ENCODE data around the gene TPCN2. TPM values are rescaled to one million over a fixed set of nuclear protein-coding genes. Genes with fewer than 3 reads are reported as not detected.
A peak's percentile ranks its signal among the peaks of the same experiment; 100 is the strongest.
"Not testable (repeated sequence)": the region's sequence is repeated elsewhere in the genome, so short reads cannot be mapped to it uniquely, and the experiment has no call there.

The TPCN2 gene
- total and polyA plus RNA-seq, 4 donors, result 8.7 to 25.9 (median 15.3) TPM

DNA sequence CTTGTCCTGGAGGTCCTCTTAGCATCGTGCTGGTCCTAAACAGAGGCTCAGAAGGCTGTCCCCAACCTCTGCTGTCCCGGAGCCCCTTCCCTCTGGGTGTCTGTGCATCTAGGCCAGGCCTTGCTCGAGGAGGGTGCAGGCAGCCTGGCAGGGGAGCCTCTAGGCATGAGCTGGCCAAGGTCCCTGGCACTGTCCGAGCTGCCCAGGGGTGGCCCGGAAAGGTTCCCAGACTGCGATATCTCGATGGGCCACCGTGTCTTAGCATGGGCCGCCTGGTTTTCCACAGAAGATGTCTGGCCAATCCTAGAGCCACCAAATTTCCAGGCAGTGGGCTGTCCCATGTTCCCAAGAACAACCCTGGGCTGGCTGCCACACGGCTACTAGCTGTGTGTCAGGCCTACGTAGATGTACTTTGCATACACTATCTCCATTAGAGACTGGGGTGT is 82.4 kb downstream of the TPCN2 start:
- Histone ChIP-seq H3K9me3 (ENCODE audit: control insufficient read depth, insufficient read depth, low read length) (peaks cover 4% of the 10 kb centered on the region), H3K36me3 (ENCODE audit: control insufficient read depth, insufficient read depth, low read length) (no peaks in the 10 kb centered on the region), H3K27me3 (ENCODE audit: control insufficient read depth, insufficient read depth, low read length) (no peaks in the 10 kb centered on the region), H3K4me3 (ENCODE audit: low read depth, low read length) (no peak overlapping the region), H3K27ac (ENCODE audit: low read depth, low read length) (no peak overlapping the region), H3K4me1 (ENCODE audit: control insufficient read depth, insufficient read depth, low read length) (peaks cover 30% of the 10 kb centered on the region)
- DNase-seq (ENCODE audit: low read depth in 4 of 6, low spot score in 6 of 6), result no peak
- WGBS (ENCODE audit: insufficient coverage), result 80% methylated on average over 9 of the region's 11 CpGs

DNA sequence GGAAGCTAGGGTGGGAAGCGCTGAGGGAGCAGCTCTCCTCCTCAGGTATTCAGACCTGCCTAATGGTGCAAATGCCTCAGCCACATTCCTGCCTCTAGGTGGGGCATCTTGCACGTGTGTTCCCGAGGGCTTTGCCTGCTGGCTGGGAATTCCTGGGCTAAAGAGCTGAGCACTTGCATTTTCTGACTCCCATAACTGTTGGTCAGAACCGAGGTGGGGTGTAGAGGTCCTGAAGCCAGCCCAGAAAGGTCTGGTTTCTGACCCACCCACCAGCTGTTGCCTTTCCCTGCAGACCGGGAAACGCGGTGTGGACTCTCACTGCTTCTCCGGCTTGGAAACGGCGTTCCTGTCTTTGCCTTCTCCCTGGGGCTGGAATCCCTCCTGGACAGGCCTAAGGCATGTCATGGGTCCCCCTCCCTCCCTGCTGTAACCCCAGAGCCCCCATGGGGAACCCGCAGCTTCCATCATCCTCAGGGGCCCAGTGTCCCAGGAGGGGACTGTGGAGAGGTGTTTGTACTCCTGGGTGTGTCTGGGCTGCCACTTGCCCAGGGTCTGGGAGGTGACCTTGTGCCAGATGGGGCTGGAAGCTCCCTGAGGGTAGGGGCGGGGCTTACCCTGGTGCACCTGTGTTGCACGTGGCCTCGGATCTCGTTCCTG is 83.0 kb downstream of the TPCN2 start:
- Histone ChIP-seq H3K9me3 (ENCODE audit: control insufficient read depth, insufficient read depth, low read length) (peaks cover 4% of the 10 kb centered on the region), H3K27ac (ENCODE audit: low read depth, low read length) (no peak overlapping the region), H3K27me3 (ENCODE audit: control insufficient read depth, insufficient read depth, low read length) (no peaks in the 10 kb centered on the region), H3K4me3 (ENCODE audit: low read depth, low read length) (no peak overlapping the region), H3K36me3 (ENCODE audit: control insufficient read depth, insufficient read depth, low read length) (peaks cover 5% of the 10 kb centered on the region), H3K4me1 (ENCODE audit: control insufficient read depth, insufficient read depth, low read length) (peaks cover 24% of the 10 kb centered on the region)
- WGBS (ENCODE audit: insufficient coverage), result 44% methylated on average over 15 of the region's 15 CpGs
- DNase-seq (ENCODE audit: low read depth in 4 of 6, low spot score in 6 of 6), result peak in 3 of 6 donors; percentile 22 to 80 (median 66)

- no peak for DNase-seq (ENCODE audit: low read depth in 4 of 6, low spot score in 6 of 6)
Measured at GRCh38 chr11:69132301-69132670, 83.6 kb downstream of the TPCN2 start.

DNA sequence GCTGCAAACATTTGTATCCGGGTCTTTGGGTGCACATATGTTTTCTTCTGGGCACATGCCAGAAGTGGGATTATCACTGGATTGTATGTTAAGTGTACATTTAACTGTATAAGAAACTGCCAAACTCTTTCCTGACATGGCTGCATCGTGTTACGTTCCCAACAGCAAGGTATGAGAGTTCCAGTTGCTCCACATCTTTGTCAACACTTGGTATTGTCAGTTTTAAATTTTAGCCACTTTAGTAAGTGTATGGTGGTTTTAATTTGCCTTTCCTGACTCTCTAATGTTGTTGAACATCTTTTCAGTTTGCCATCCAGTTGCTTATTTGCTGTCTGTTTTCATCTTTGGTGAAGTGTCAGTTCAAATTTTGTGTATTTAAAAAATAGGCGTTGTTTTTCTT is 84.5 kb downstream of the TPCN2 start:
- H3K4me3 ChIP-seq (ENCODE audit: low read depth, low read length), result no peak overlapping the region
- peaks cover 5% of the 10 kb centered on the region for H3K36me3 ChIP-seq (ENCODE audit: control insufficient read depth, insufficient read depth, low read length)
- no peak for DNase-seq (ENCODE audit: low read depth in 4 of 6, low spot score in 6 of 6)
- peaks cover 4% of the 10 kb centered on the region for H3K9me3 ChIP-seq (ENCODE audit: control insufficient read depth, insufficient read depth, low read length)
- H3K27me3 ChIP-seq (ENCODE audit: control insufficient read depth, insufficient read depth, low read length), result no peaks in the 10 kb centered on the region
- H3K27ac ChIP-seq (ENCODE audit: low read depth, low read length), result no peak overlapping the region
- 80% methylated on average over 1 of the region's 4 CpGs for WGBS (ENCODE audit: insufficient coverage)
- peaks cover 17% of the 10 kb centered on the region for H3K4me1 ChIP-seq (ENCODE audit: control insufficient read depth, insufficient read depth, low read length)

More at GRCh38 chr11:69132301-69132670, 83.6 kb downstream of the TPCN2 start:
- peaks cover 4% of the 10 kb centered on the region for H3K9me3 ChIP-seq (ENCODE audit: control insufficient read depth, insufficient read depth, low read length)
- 81% methylated on average over 7 of the region's 7 CpGs for WGBS (ENCODE audit: insufficient coverage)
- no peaks in the 10 kb centered on the region for H3K27me3 ChIP-seq (ENCODE audit: control insufficient read depth, insufficient read depth, low read length)
- H3K36me3 ChIP-seq (ENCODE audit: control insufficient read depth, insufficient read depth, low read length), result peaks cover 5% of the 10 kb centered on the region
- H3K4me1 ChIP-seq (ENCODE audit: control insufficient read depth, insufficient read depth, low read length), result peaks cover 20% of the 10 kb centered on the region
- H3K27ac ChIP-seq (ENCODE audit: low read depth, low read length), result no peak overlapping the region
- no peak overlapping the region for H3K4me3 ChIP-seq (ENCODE audit: low read depth, low read length)

- not testable (repeated sequence) for H3K36me3 ChIP-seq (ENCODE audit: control insufficient read depth, insufficient read depth, low read length); H3K27me3 ChIP-seq (ENCODE audit: control insufficient read depth, insufficient read depth, low read length); DNase-seq (ENCODE audit: low read depth in 4 of 6, low spot score in 6 of 6); H3K4me3 ChIP-seq (ENCODE audit: low read depth, low read length); H3K9me3 ChIP-seq (ENCODE audit: control insufficient read depth, insufficient read depth, low read length); H3K27ac ChIP-seq (ENCODE audit: low read depth, low read length)
- no CpG with 5 or more reads among the region's 2 CpGs for whole genome bisulfite sequencing (ENCODE audit: insufficient coverage)
- peaks cover 17% of the 10 kb centered on the region for H3K4me1 ChIP-seq (ENCODE audit: control insufficient read depth, insufficient read depth, low read length)
Measured at GRCh38 chr11:69134182-69134581, 85.5 kb downstream of the TPCN2 start.

DNA sequence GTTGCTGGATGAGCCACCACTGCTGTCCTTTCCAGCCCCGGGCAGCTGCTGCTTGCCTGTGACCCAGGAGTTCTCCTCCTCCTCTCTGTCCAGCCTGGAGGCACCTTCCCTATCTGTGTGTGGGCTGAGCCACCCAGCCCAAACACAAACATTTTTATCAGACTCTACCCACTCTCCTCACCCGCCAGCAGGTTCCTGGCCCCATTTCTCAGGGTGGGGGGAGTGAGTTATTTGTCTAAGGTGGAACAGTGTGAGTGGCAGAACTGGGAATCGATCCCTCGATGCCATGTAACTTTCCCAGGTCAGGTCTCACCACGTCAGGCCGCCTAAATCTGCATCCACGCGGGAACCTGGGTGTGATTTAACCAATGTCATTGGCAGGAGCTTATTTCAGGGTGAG is 86.2 kb downstream of the TPCN2 start:
- H3K4me1 ChIP-seq (ENCODE audit: control insufficient read depth, insufficient read depth, low read length), result peaks cover 17% of the 10 kb centered on the region
- no peak for DNase-seq (ENCODE audit: low read depth in 4 of 6, low spot score in 6 of 6)
- H3K27me3 ChIP-seq (ENCODE audit: control insufficient read depth, insufficient read depth, low read length), result no peaks in the 10 kb centered on the region
- no peak overlapping the region for H3K27ac ChIP-seq (ENCODE audit: low read depth, low read length)
- H3K4me3 ChIP-seq (ENCODE audit: low read depth, low read length), result no peak overlapping the region
- WGBS (ENCODE audit: insufficient coverage), result 87% methylated on average over 5 of the region's 8 CpGs
- peaks cover 1% of the 10 kb centered on the region for H3K9me3 ChIP-seq (ENCODE audit: control insufficient read depth, insufficient read depth, low read length)
- peaks cover 5% of the 10 kb centered on the region for H3K36me3 ChIP-seq (ENCODE audit: control insufficient read depth, insufficient read depth, low read length)

- Histone ChIP-seq H3K9me3 (ENCODE audit: control insufficient read depth, insufficient read depth, low read length) (peaks cover 1% of the 10 kb centered on the region), H3K27me3 (ENCODE audit: control insufficient read depth, insufficient read depth, low read length) (no peaks in the 10 kb centered on the region), H3K36me3 (ENCODE audit: control insufficient read depth, insufficient read depth, low read length) (peaks cover 5% of the 10 kb centered on the region), H3K4me1 (ENCODE audit: control insufficient read depth, insufficient read depth, low read length) (peaks cover 15% of the 10 kb centered on the region), H3K4me3 (ENCODE audit: low read depth, low read length) (no peak overlapping the region), H3K27ac (ENCODE audit: low read depth, low read length) (no peak overlapping the region)
- WGBS (ENCODE audit: insufficient coverage), result 72% methylated on average over 11 of the region's 14 CpGs
- DNase-seq (ENCODE audit: low read depth in 4 of 6, low spot score in 6 of 6), result no peak
Measured at GRCh38 chr11:69135420-69136363, 87.0 kb downstream of the TPCN2 start.

- Histone ChIP-seq H3K36me3 (ENCODE audit: control insufficient read depth, insufficient read depth, low read length) (peaks cover 5% of the 10 kb centered on the region), H3K4me1 (ENCODE audit: control insufficient read depth, insufficient read depth, low read length) (peaks cover 7% of the 10 kb centered on the region), H3K4me3 (ENCODE audit: low read depth, low read length) (no peak overlapping the region), H3K27ac (ENCODE audit: low read depth, low read length) (no peak overlapping the region), H3K27me3 (ENCODE audit: control insufficient read depth, insufficient read depth, low read length) (no peaks in the 10 kb centered on the region), H3K9me3 (ENCODE audit: control insufficient read depth, insufficient read depth, low read length) (peaks cover 1% of the 10 kb centered on the region)
- DNase-seq (ENCODE audit: low read depth in 4 of 6, low spot score in 6 of 6), result no peak
- WGBS (ENCODE audit: insufficient coverage), result 91% methylated on average over 9 of the region's 9 CpGs
Measured at GRCh38 chr11:69136471-69136870, 87.7 kb downstream of the TPCN2 start.

DNA sequence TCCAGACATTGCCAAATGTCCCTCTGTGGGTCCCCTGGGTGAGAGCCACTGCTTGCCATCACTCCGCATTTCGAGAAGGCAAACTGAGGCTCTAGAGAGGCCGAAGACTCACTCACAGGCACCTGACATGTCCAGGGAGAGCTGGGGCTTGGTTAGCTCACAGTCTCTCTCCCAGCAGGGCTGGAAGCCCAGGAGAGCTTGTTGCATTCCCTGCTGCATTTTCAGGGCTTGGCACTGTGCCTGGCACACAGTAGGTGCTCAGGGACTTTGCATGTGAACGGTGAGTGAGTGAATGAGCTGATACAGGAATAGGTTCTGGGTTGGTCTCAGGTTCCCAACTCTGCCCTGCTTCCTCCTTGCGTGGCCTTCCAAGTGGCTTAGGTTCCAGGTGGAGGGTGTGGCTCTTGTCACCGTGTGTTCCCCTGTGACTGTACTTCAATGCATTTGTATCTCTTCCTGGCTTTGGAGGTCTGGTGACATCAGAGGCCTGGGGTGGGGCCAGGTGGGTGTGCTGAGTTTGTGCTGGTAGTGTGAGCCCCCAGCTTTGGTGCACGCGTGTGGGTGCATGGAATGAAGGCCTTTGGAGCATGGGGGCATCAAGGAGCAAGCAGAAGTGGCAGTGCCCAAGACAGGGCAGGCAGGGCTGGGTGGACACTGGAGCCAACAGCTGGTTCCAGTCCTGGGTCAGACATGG is 88.6 kb downstream of the TPCN2 start:
- Histone ChIP-seq H3K27ac (ENCODE audit: low read depth, low read length) (no peak overlapping the region), H3K4me3 (ENCODE audit: low read depth, low read length) (no peak overlapping the region), H3K9me3 (ENCODE audit: control insufficient read depth, insufficient read depth, low read length) (peaks cover 1% of the 10 kb centered on the region), H3K4me1 (ENCODE audit: control insufficient read depth, insufficient read depth, low read length) (no peaks in the 10 kb centered on the region), H3K27me3 (ENCODE audit: control insufficient read depth, insufficient read depth, low read length) (no peaks in the 10 kb centered on the region), H3K36me3 (ENCODE audit: control insufficient read depth, insufficient read depth, low read length) (peaks cover 5% of the 10 kb centered on the region)
- no peak for DNase-seq (ENCODE audit: low read depth in 4 of 6, low spot score in 6 of 6)
- WGBS (ENCODE audit: insufficient coverage), result 95% methylated on average over 8 of the region's 8 CpGs

Data from spinal cord (tissue), 10 donors.